Measurements from ENCODE around the gene RAX. TPM values are rescaled to one million over a fixed set of nuclear protein-coding genes. Genes with fewer than 3 reads are reported as not detected.

The RAX gene
- total and polyA plus RNA-seq, 2 of the 8 experiments (the other 6 are each of a cell fraction or from before 2014, with no cell fraction given), result 0.12 to 0.52 TPM

- H2BK5ac ChIP-seq (ENCODE audit: low read depth, low read length), result no peak overlapping the region
- peak overlapping the region; percentile 50; the same call in 1 of the 2 replicates for H2BK12ac ChIP-seq (ENCODE audit: low read depth, low read length)
- H3K36me3 ChIP-seq (ENCODE audit: control insufficient read depth in 2 of 4, insufficient read depth in 4 of 4, low read length in 3 of 4), result no peaks in the 10 kb centered on the region
- no peak overlapping the region for H2BK20ac ChIP-seq (ENCODE audit: low read length)
- no peaks in the 10 kb centered on the region for H3K79me2 ChIP-seq (ENCODE audit: control insufficient read depth in 1 of 2, insufficient read depth in 2 of 2, low read length in 2 of 2)
- H2BK15ac ChIP-seq (ENCODE audit: low read length), result no peak overlapping the region
- H3K4me1 ChIP-seq (replicated peaks in 1 of 4; ENCODE audit: control insufficient read depth in 3 of 4, insufficient read depth in 4 of 4, low read length in 3 of 4), result no peaks in the 10 kb centered on the region; a peak in 1 of 7 replicates
- H3K27me3 ChIP-seq (replicated peaks in 1 of 4; ENCODE audit: control insufficient read depth in 3 of 4, extremely low read depth in 1 of 4, insufficient read depth in 3 of 4, low read length in 3 of 4), result peaks cover 0 to 13% (median 5%) of the 10 kb centered on the region in 4 experiments; a peak in 5 of 7 replicates
- no peaks in the 10 kb centered on the region for H4K20me1 ChIP-seq (replicated peaks in 1 of 2; ENCODE audit: control insufficient read depth in 1 of 2, insufficient read depth in 2 of 2, low read length in 2 of 2)
- H4K8ac ChIP-seq (ENCODE audit: extremely low read depth, insufficient read depth, low read length), result peak overlapping the region; percentile 81; the same call in 1 of the 2 replicates
- DNase-seq (ENCODE audit: low read depth in 1 of 2, low spot score in 2 of 2) (no peak), FAIRE-seq (no peak)
- CTCF ChIA-PET (ENCODE audit: partially characterized antibody), result interaction anchor here (0.7 to 4.8 kb wide), 14 partner anchors 9 to 139 kb away, joined by 3 to 70 read pairs (median 8); partner anchors contain the start of genes CPLX4 and RAX
- peaks cover 2% of the 10 kb centered on the region; the same call in 1 of the 2 replicates for H3K23me2 ChIP-seq (ENCODE audit: low read depth, low read length)
- no peak overlapping the region for H2BK120ac ChIP-seq (replicated peaks; ENCODE audit: low read depth, low read length)
- H3K79me1 ChIP-seq (ENCODE audit: low read depth, low read length), result no peaks in the 10 kb centered on the region
- H3K4me2 ChIP-seq (ENCODE audit: insufficient read depth in 1 of 2, low read depth in 2 of 2, low read length in 2 of 2), result peak overlapping the region; percentile 44 to 85
- H3K18ac ChIP-seq (ENCODE audit: extremely low read depth, low read length), result no peak overlapping the region; the same call in 1 of the 2 replicates
- H3K9ac ChIP-seq (replicated peaks in 1 of 4; ENCODE audit: extremely low read depth in 1 of 4, low read depth in 3 of 4, low read length in 3 of 4), result no peak overlapping the region
- no peak overlapping the region for H4K91ac ChIP-seq (replicated peaks; ENCODE audit: insufficient read length, low read length)
- peak overlapping the region; percentile 90; the same call in 1 of the 2 replicates for H2AFZ ChIP-seq (ENCODE audit: low read length)
- H3K4ac ChIP-seq (replicated peaks; ENCODE audit: insufficient read length, low read depth, low read length), result no peak overlapping the region
- no peak overlapping the region for H3K14ac ChIP-seq (ENCODE audit: insufficient read length)
- H2AK5ac ChIP-seq (ENCODE audit: low read depth, low read length), result no peak overlapping the region
- H3K23ac ChIP-seq (ENCODE audit: insufficient read length), result no peak overlapping the region
- H4K5ac ChIP-seq (ENCODE audit: insufficient read length, low read depth, low read length), result no peak overlapping the region
- no peak overlapping the region for H3K27ac ChIP-seq (ENCODE audit: low read depth, low read length)
- POLR2A ChIA-PET (ENCODE audit: partially characterized antibody), result interaction anchor here (1.1 to 1.6 kb wide), 2 partner anchors 15 to 94 kb away, joined by 3 read pairs; no protein-coding TSS in a partner anchor
- peak overlapping the region; percentile 14 to 54 (median 47); a peak in 7 of 8 replicates for H3K4me3 ChIP-seq (ENCODE audit: extremely low read depth in 1 of 4, insufficient read depth in 2 of 4, low read depth in 3 of 4, low read length in 4 of 4)
- TF ChIP-seq YY1 (IDR thresholded peaks at IDR 0.05; ENCODE audit: low read depth, low read length), result no peak
- TF ChIP-seq CHD2 (IDR thresholded peaks at IDR 0.05; ENCODE audit: low read length), result no peak
- no peak for TF ChIP-seq PHF8 (conservative IDR thresholded peaks at IDR 0.05; ENCODE audit: low read depth, low read length)
- no peak for TF ChIP-seq MAFK (IDR thresholded peaks at IDR 0.05; ENCODE audit: low read depth, low read length)
- TF ChIP-seq BACH1 (IDR thresholded peaks at IDR 0.05; ENCODE audit: low read length), result no peak
- no peak for TF ChIP-seq ATF2 (IDR thresholded peaks at IDR 0.05; ENCODE audit: low read length)
- no peak for TF ChIP-seq RXRA (IDR thresholded peaks at IDR 0.05; ENCODE audit: insufficient read depth, low read depth, low read length)
- WGBS, 2 experiments (ENCODE audit: extremely low coverage in 1 of 2, insufficient coverage in 1 of 2, insufficient read length in 1 of 2, insufficient replicate concordance in 2 of 2, low coverage in 1 of 2, low lambda C conversion rate in 2 of 2, missing lambda C conversion rate in 1 of 2), result 57% methylated on average over 5 of the region's 5 CpGs; no CpG with 5 or more reads in 1 of the 2 experiments
- no peaks in the 10 kb centered on the region for H3K9me3 ChIP-seq (ENCODE audit: insufficient read depth in 2 of 2, low read depth in 1 of 2, low read length in 1 of 2)
- no peak overlapping the region for H3K56ac ChIP-seq (replicated peaks; ENCODE audit: insufficient read length, low read depth, low read length)
These were observed 35.6 kb upstream of the RAX start for GRCh38 chr18:59308938-59309260.
